ENCODE measurements around the gene SSB. TPM values are rescaled to one million over a fixed set of nuclear protein-coding genes. Genes with fewer than 3 reads are reported as not detected.

The SSB gene
- total and polyA plus RNA-seq, 4 donors, result 95.9 to 167 (median 134) TPM

Other genes with a start within 250 kb of the SSB start
- gene FASTKD1, start 225.0 kb upstream of the SSB start, total RNA-seq, result 10 to 100 TPM; 35.3 to 59.4 TPM
- gene FASTKD1, start 225.0 kb upstream of the SSB start, polyA plus RNA-seq (ENCODE audit: insufficient read length in 2 of 2), result 10 to 100 TPM; 32.6 to 38.4 TPM
- gene PPIG, start 214.5 kb upstream of the SSB start, total RNA-seq, result 10 to 100 TPM; 54.1 to 58.6 TPM
- gene PPIG, start 214.5 kb upstream of the SSB start, polyA plus RNA-seq (ENCODE audit: insufficient read length in 2 of 2), result 10 to 100 TPM; 51.3 to 69.9 TPM
- 1 to 10 TPM; 2.8 to 3.0 TPM for gene CFAP210, start 104.5 kb upstream of the SSB start, total RNA-seq
- 1 to 10 TPM; 4.0 to 4.5 TPM for gene CFAP210, start 104.5 kb upstream of the SSB start, polyA plus RNA-seq (ENCODE audit: insufficient read length in 2 of 2)
- 10 to 100 TPM in 1 of 2 donors, 1 to 10 TPM in 1; 8.7 to 11.7 TPM for gene PHOSPHO2, start 104.4 kb upstream of the SSB start, total RNA-seq
- gene PHOSPHO2, start 104.4 kb upstream of the SSB start, polyA plus RNA-seq (ENCODE audit: insufficient read length in 2 of 2), result 10 to 100 TPM in 1 of 2 donors, 1 to 10 TPM in 1; 9.5 to 11.1 TPM
- 10 to 100 TPM; 68.6 to 71.1 TPM for gene KLHL23, start 65.0 kb upstream of the SSB start, total RNA-seq
- 10 to 100 TPM; 41.1 to 52.1 TPM for gene KLHL23, start 65.0 kb upstream of the SSB start, polyA plus RNA-seq (ENCODE audit: insufficient read length in 2 of 2)
- gene METTL5, start 26.0 kb downstream of the SSB start, total RNA-seq, result 10 to 100 TPM; 40.8 to 40.9 TPM
- 10 to 100 TPM; 52.4 to 64.0 TPM for gene METTL5, start 26.0 kb downstream of the SSB start, polyA plus RNA-seq (ENCODE audit: insufficient read length in 2 of 2)
- 100 to 1,000 TPM in 1 of 2 donors, 10 to 100 TPM in 1; 48.9 to 154 TPM for gene UBR3, start 28.6 kb downstream of the SSB start, total RNA-seq
- gene UBR3, start 28.6 kb downstream of the SSB start, polyA plus RNA-seq (ENCODE audit: insufficient read length in 2 of 2), result 10 to 100 TPM; 47.7 to 51.1 TPM